Pancreas (tissue), 10 donors: ENCODE results near the gene IQGAP3. TPM values are rescaled to one million over a fixed set of nuclear protein-coding genes. Genes with fewer than 3 reads are reported as not detected.
"Not testable (repeated sequence)": the region's sequence is repeated elsewhere in the genome, so short reads cannot be mapped to it uniquely, and the experiment has no call there.

Source experiments
- ATAC-seq, 4 donors: fragments of 200-7000 bp; cut with Tn5 transposase; one replicate each; pipeline versions ENCODE4 v1.8.0 to v1.9.1; 2020; ENCODE audit warnings: mild to moderate bottlenecking in 4 of 4, moderate library complexity in 4 of 4
- DNase-seq, 6 donors: peaks; one replicate each; pipeline ENCODE4 v3.0.0-alpha.2; 2020
- FAIRE-seq: peaks from 2 replicates; lab custom pipeline; 2012; peaks lifted over from hg19 to GRCh38; lab: Jason Lieb, UNC
- H3K27ac ChIP-seq, 4 donors: fragments of 200-600 bp; sonication (generic); 1 replicate in 3 of 4; 2 replicates in 1 of 4; pipeline versions ENCODE4 v1.5.0 to v1.8.0; 2020
- H3K27me3 ChIP-seq, 4 donors: fragments of 200-600 bp; one replicate each; pipeline ENCODE4 v1.8.0; 2021
- H3K36me3 ChIP-seq, 3 donors: fragments of 200-600 bp; sonication (generic) in 1 of 3; one replicate each; pipeline versions ENCODE4 v1.5.0 to v1.8.0; 2020 to 2021
- H3K4me1 ChIP-seq, 3 donors: fragments of 200-600 bp; one replicate each; pipeline ENCODE4 v1.8.0; 2021
- H3K4me3 ChIP-seq, 4 donors: fragments of 200-600 bp; sonication (generic) in 2 of 4; one replicate each; pipeline versions ENCODE4 v1.5.0 to v1.8.0; 2020 to 2021
- H3K9me3 ChIP-seq, 4 donors: fragments of 200-600 bp; one replicate each; pipeline ENCODE4 v1.8.0; 2021
- CTCF ChIP-seq, 4 donors: fragments of 200-600 bp; sonication (generic) in 3 of 4; IDR thresholded peaks; one replicate each; pipeline versions ENCODE4 v1.5.0 to v1.8.0; 2021; ENCODE audit warnings: antibody characterized with exemption in 4 of 4
- WGBS, 2 donors: extraction: QIAGEN DNeasy Blood & Tissue Kit; methylation state at CpG; one replicate each; pipeline ENCODE4 v1.1.7; 2013; 5-methylcytosine and 5-hydroxymethylcytosine counted together
- intact Hi-C, 3 donors: fragments of 100-400 bp; cut with DNase I; formaldehyde crosslinking; loops; one replicate each; pipeline versions ENCODE4 v1.11.1 to v1.14.2; 2022
- polyA plus RNA-seq, 2 donors: library from polyadenylated mRNA; stranded (reverse); fragments of 200-250 nt; gene quantifications; one replicate each; pipeline ENCODE4 v1.2.3, GENCODE V29; 2013
- total RNA-seq, 6 donors: library from RNA; stranded (reverse); fragmentation: NEBNext Ultra II Directional in 4 of 6; extraction: Animal tissue kit (Norgen Biotek cat#: 25700) in 4 of 6; gene quantifications; one replicate each; pipeline versions ENCODE4 v1.2.1 to v1.2.4, GENCODE V29; 2021 to 2023
- donor health status: healthy with polysubstance abuse.
- donor health status: DM: no; HTN: no; CAD: no; lungs with moderate emphysema.
- donor health status: DM: no; HTN: no; CAD: no.
- donor health status: control.
- donor health status: control.
- donor health status: Bipolar disorder and iron deficiency.
- donor health status: DM: yes; HTN: yes; CAD: no.
- donor health status: DM: no; HTN: no; CAD: no.
- donor health status: DM: no; HTN: no; CAD: no.
- donor health status: DM: yes; HTN: yes; CAD: no.

IQGAP3 gene
- total and polyA plus RNA-seq, 8 donors = 0.02 to 0.90 (median 0.23) TPM; not detected in 1

GRCh38 chr1:156555715-156556114 lies 16.6 kb downstream of the IQGAP3 start:
- Histone ChIP-seq H3K27me3 (no peaks in the 10 kb centered on the region), H3K9me3 (no peaks in the 10 kb centered on the region), H3K36me3 (no peaks in the 10 kb centered on the region), H3K4me3 (no peak overlapping the region), H3K4me1 (no peaks in the 10 kb centered on the region), H3K27ac (no peak overlapping the region)
- TF ChIP-seq CTCF (IDR thresholded peaks at IDR 0.05) = no peak
- intact Hi-C loops = no loop called here
- DNase-seq (no peak), ATAC-seq (no peak), FAIRE-seq (no peak)
- whole genome bisulfite sequencing, 2 donors = 57 to 70% methylated on average over 2 of the region's 2 CpGs

- 81 to 86% methylated on average over 8 of the region's 8 CpGs for WGBS, 2 donors
- DNase-seq (peak in 1 of 6 donors; percentile 7), FAIRE-seq (no peak), ATAC-seq (no peak)
- Histone ChIP-seq H3K27ac (no peak overlapping the region), H3K36me3 (no peaks in the 10 kb centered on the region), H3K27me3 (no peaks in the 10 kb centered on the region), H3K4me3 (no peak overlapping the region), H3K9me3 (no peaks in the 10 kb centered on the region), H3K4me1 (no peaks in the 10 kb centered on the region)
- intact Hi-C loops = no loop called here
- TF ChIP-seq CTCF (IDR thresholded peaks at IDR 0.05) = no peak
Measured at GRCh38 chr1:156554971-156555370, 17.4 kb downstream of the IQGAP3 start.

GRCh38 chr1:156553860-156554485 lies 18.4 kb downstream of the IQGAP3 start:
- H3K36me3 ChIP-seq = no peaks in the 10 kb centered on the region
- intact Hi-C loops = no loop called here
- H3K4me3 ChIP-seq = no peak overlapping the region
- TF ChIP-seq CTCF (IDR thresholded peaks at IDR 0.05) = no peak
- 94 to 97% methylated on average over 6 of the region's 6 CpGs for WGBS, 2 donors
- no peaks in the 10 kb centered on the region for H3K27me3 ChIP-seq
- DNase-seq = peak in 1 of 6 donors; percentile 13
- H3K9me3 ChIP-seq = no peaks in the 10 kb centered on the region
- H3K27ac ChIP-seq = no peak overlapping the region
- no peak for FAIRE-seq
- no peak for ATAC-seq
- no peaks in the 10 kb centered on the region for H3K4me1 ChIP-seq

GRCh38 chr1:156552937-156553336 lies 19.4 kb downstream of the IQGAP3 start:
- H3K4me3 ChIP-seq = not testable (repeated sequence)

GRCh38 chr1:156552518-156552917 lies 19.8 kb downstream of the IQGAP3 start:
- Histone ChIP-seq H3K27me3 (no peaks in the 10 kb centered on the region), H3K9me3 (no peaks in the 10 kb centered on the region), H3K4me1 (no peaks in the 10 kb centered on the region), H3K36me3 (no peaks in the 10 kb centered on the region), H3K4me3 (no peak overlapping the region), H3K27ac (no peak overlapping the region)
- WGBS, 2 donors = 76% methylated on average over 5 of the region's 5 CpGs
- DNase-seq (no peak), FAIRE-seq (no peak), ATAC-seq (no peak)
- no peak for TF ChIP-seq CTCF (IDR thresholded peaks at IDR 0.05)
- intact Hi-C loops = no loop called here

More at GRCh38 chr1:156552937-156553336, 19.4 kb downstream of the IQGAP3 start:
- 89 to 100% methylated on average over 4 of the region's 4 CpGs for WGBS, 2 donors
- H3K4me1 ChIP-seq, intact Hi-C loops, H3K27me3 ChIP-seq, FAIRE-seq, H3K9me3 ChIP-seq, H3K36me3 ChIP-seq, H3K27ac ChIP-seq: not testable (repeated sequence)
- ATAC-seq (peak in 2 of 4 donors; percentile 59 to 65), DNase-seq (peak in 2 of 6 donors; percentile 25 to 32)
